Esophagus squamous epithelium (tissue), 5 donors: Measurements from ENCODE around the gene BCL11B. TPM values are rescaled to one million over a fixed set of nuclear protein-coding genes. Genes with fewer than 3 reads are reported as not detected.

Source experiments
- DNase-seq: peaks from one replicate; lab custom pipeline; 2025; lab: John Stamatoyannopoulos, UW
- H3K27ac ChIP-seq, 4 donors: fragments of 200-600 bp; sonication (generic); one replicate each; pipeline ENCODE4 v1.5.1; 2016 to 2019; ENCODE audit warnings: mild to moderate bottlenecking in 1 of 4
- H3K27me3 ChIP-seq, 4 donors: fragments of 200-600 bp; sonication (generic); 1 replicate in 3 of 4; 2 replicates in 1 of 4; pipeline versions ENCODE4 v1.5.1 to v1.6.0; 2017 to 2021; ENCODE audit warnings: antibody characterized with exemption in 1 of 4
- H3K36me3 ChIP-seq, 3 donors: fragments of 200-600 bp; sonication (generic); one replicate each; pipeline ENCODE4 v1.5.1; 2016 to 2019
- H3K4me1 ChIP-seq, 3 donors: fragments of 200-600 bp; sonication (generic); one replicate each; pipeline ENCODE4 v1.5.1; 2017 to 2019
- H3K4me3 ChIP-seq, 4 donors: fragments of 200-600 bp; sonication (generic); 1 replicate in 3 of 4; 2 replicates in 1 of 4; pipeline ENCODE4 v1.5.1; 2016 to 2019; ENCODE audit warnings: mild to moderate bottlenecking in 2 of 4, moderate library complexity in 1 of 4
- H3K9me3 ChIP-seq, 3 donors: fragments of 200-600 bp; sonication (generic); one replicate each; pipeline ENCODE4 v1.5.1; 2016 to 2019
- CTCF ChIP-seq, 6 experiments: fragments of 450-650 bp in 4 of 6; fragments of 200-600 bp in 2 of 6; sonication (generic) in 2 of 6; IDR thresholded peaks; one replicate each; pipeline ENCODE4 v1.5.1; 2016 to 2019; ENCODE audit warnings: antibody characterized with exemption in 6 of 6, mild to moderate bottlenecking in 4 of 6, moderate library complexity in 4 of 6
- POLR2A ChIP-seq, 4 donors: fragments of 450-650 bp; IDR thresholded peaks; one replicate each; pipeline ENCODE4 v1.6.1; 2017; ENCODE audit warnings: antibody characterized with exemption in 4 of 4, mild to moderate bottlenecking in 4 of 4, moderate library complexity in 3 of 4
- WGBS, 2 donors: methylation state at CpG; one replicate each; pipeline ENCODE4 v1.1.5; 2018; 5-methylcytosine and 5-hydroxymethylcytosine counted together
- intact Hi-C: fragments of 100-400 bp; cut with DNase I; formaldehyde crosslinking; loops from one replicate; pipeline ENCODE4 v1.15.0; 2022
- total RNA-seq, 4 donors: library from RNA; depleted of rRNA; stranded (reverse); fragments of >200 nt; gene quantifications; one replicate each; pipeline ENCODE4 v1.1.0, GENCODE V29; 2016
- donor health status: DM: yes; HTN: yes; CAD: no.

The BCL11B gene
- total RNA-seq, 4 donors from 2014 or later = 10.1 to 19.3 (median 12.9) TPM

DNA sequence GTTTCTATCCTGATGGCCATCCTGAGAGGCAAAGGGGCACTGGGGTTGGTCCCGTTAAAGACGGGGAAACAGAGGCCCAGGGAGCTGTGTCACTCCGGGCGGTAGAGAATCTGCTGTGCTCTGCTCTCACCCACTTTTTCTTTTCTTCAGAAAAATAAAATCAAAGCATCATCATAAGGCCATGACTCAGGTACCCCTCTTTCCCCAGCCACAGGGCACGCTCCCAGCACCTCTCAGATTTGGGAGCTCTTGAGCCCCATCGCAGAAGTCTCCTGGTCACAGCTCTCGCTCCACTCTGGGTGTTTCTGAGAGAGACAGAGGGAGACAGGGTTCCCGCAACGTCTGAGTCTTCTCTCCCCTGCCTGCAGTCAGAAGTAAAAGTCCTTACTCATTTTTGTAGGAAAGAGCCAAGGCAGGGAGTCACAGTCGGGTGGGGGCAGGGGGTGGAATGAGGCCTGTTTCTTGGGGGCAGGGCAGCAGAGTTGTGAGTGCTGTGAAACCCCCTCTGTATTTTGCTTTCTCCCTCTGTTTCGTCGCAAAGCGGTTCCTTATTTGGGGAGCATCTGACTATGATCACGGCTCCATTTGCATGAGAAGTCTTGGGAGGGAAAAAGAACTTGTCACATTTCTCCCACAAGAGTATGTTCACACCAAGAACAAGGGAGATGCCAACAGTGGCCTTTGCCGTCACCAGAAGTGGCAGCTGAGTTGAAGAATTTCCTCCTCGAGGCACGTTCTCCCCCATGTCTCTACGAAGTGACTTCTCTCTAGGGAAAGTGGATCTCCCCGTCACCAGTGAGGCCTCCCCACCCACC lies 139.0 kb downstream of the BCL11B start:
- no peaks in the 10 kb centered on the region for H3K9me3 ChIP-seq
- H3K27me3 ChIP-seq = peaks cover 0 to 4% (median 0%) of the 10 kb centered on the region in 4 donors
- no peaks in the 10 kb centered on the region for H3K36me3 ChIP-seq
- no peak for DNase-seq
- TF ChIP-seq CTCF (IDR thresholded peaks at IDR 0.05) = no peak
- TF ChIP-seq POLR2A (IDR thresholded peaks at IDR 0.05) = no peak
- peaks cover 0 to 14% (median 0%) of the 10 kb centered on the region in 3 donors for H3K4me1 ChIP-seq
- H3K27ac ChIP-seq = peak overlapping the region in 2 of 4 donors; percentile 14 to 47
- intact Hi-C loops = no loop called here
- WGBS, 2 donors = 75 to 76% methylated on average over 17 to 19 of the region's 19 CpGs
- no peak overlapping the region for H3K4me3 ChIP-seq

DNA sequence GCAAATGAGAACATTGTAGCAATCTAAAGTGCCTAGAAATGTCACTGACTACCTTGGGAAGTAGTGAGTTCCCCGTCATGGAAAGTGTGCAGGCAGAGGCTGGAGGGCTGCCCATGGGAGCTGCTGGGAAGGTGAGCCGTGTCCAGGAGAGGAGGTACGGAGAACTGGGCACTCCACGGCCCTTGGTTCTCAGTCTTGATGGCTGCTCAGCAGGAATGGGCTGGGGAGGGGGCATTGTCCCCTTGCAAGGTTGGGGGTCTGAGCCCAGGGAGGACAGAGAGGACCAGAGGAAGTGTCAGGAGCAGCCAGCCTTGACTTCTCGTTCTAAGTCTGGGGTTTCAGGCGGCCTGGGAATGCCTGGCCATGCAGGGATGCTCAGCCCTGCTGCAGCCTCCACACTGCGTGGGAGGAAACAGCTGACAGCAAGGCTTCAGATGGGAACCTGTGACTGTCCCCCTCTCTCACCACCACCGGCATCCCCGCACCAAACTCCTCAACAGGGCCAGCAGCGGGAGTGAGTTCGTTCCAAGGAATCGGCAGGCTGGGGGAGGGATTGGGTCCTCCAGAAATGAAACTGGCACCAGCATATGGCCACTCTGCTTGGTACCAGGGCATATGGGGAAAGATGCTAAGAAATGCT lies 140.2 kb downstream of the BCL11B start:
- intact Hi-C loops = no loop called here
- H3K36me3 ChIP-seq = no peaks in the 10 kb centered on the region
- H3K27me3 ChIP-seq = peaks cover 0 to 4% (median 0%) of the 10 kb centered on the region in 4 donors
- no peaks in the 10 kb centered on the region for H3K9me3 ChIP-seq
- no peak for DNase-seq
- TF ChIP-seq CTCF (IDR thresholded peaks at IDR 0.05) = no peak
- no peak for TF ChIP-seq POLR2A (IDR thresholded peaks at IDR 0.05)
- no peak overlapping the region for H3K27ac ChIP-seq
- H3K4me3 ChIP-seq = no peak overlapping the region
- H3K4me1 ChIP-seq = peaks cover 0 to 27% (median 9%) of the 10 kb centered on the region in 3 donors
- 89 to 93% methylated on average over 9 of the region's 12 CpGs for WGBS, 2 donors

GRCh38 chr14:99129998-99130397 lies 142.0 kb downstream of the BCL11B start:
- Histone ChIP-seq H3K4me3 (no peak overlapping the region), H3K4me1 (peaks cover 0 to 31% (median 9%) of the 10 kb centered on the region in 3 donors), H3K27ac (no peak overlapping the region), H3K27me3 (peaks cover 0 to 4% (median 0%) of the 10 kb centered on the region in 4 donors), H3K9me3 (no peaks in the 10 kb centered on the region), H3K36me3 (no peaks in the 10 kb centered on the region)
- intact Hi-C loops = no loop called here
- no peak for TF ChIP-seq POLR2A (IDR thresholded peaks at IDR 0.05)
- no peak for TF ChIP-seq CTCF (IDR thresholded peaks at IDR 0.05)
- DNase-seq = no peak
- WGBS, 2 donors = 88 to 91% methylated on average over 10 to 13 of the region's 15 CpGs

- Histone ChIP-seq H3K4me1 (peaks cover 0 to 30% (median 9%) of the 10 kb centered on the region in 3 donors), H3K27me3 (peaks cover 0 to 4% (median 0%) of the 10 kb centered on the region in 4 donors), H3K9me3 (no peaks in the 10 kb centered on the region), H3K4me3 (no peak overlapping the region), H3K36me3 (no peaks in the 10 kb centered on the region), H3K27ac (no peak overlapping the region)
- TF ChIP-seq CTCF (IDR thresholded peaks at IDR 0.05) (no peak), POLR2A (IDR thresholded peaks at IDR 0.05) (no peak)
- intact Hi-C loops = no loop called here
- no peak for DNase-seq
- WGBS, 2 donors = 74 to 78% methylated on average over 10 of the region's 12 CpGs
Observed at GRCh38 chr14:99129211-99129696, 142.7 kb downstream of the BCL11B start.

- Histone ChIP-seq H3K4me1 (peaks cover 0 to 19% (median 9%) of the 10 kb centered on the region in 3 donors), H3K27me3 (peaks cover 0 to 9% (median 0%) of the 10 kb centered on the region in 4 donors), H3K36me3 (no peaks in the 10 kb centered on the region), H3K9me3 (no peaks in the 10 kb centered on the region), H3K27ac (no peak overlapping the region), H3K4me3 (no peak overlapping the region)
- DNase-seq = no peak
- WGBS, 2 donors = 68 to 76% methylated on average over 17 of the region's 17 CpGs
- intact Hi-C loops = no loop called here
- TF ChIP-seq POLR2A (IDR thresholded peaks at IDR 0.05) (no peak), CTCF (IDR thresholded peaks at IDR 0.05) (no peak)
Observed at GRCh38 chr14:99128185-99128584, 143.8 kb downstream of the BCL11B start.
